ENCODE results near the gene NPLOC4.

NPLOC4 gene

GRCh38 chr17:81539961-81540675 lies 96.8 kb downstream of the NPLOC4 start:
- H3K27me3 Mint-ChIP-seq, result no peaks in the 10 kb centered on the region
- DNase-seq (ENCODE audit: low spot score in 2 of 2), result no peak
- H3K36me3 Mint-ChIP-seq (ENCODE audit: insufficient read depth), result peaks cover 2% of the 10 kb centered on the region
- no peak overlapping the region for H3K27ac Mint-ChIP-seq (ENCODE audit: low read depth)
- H3K9me3 Mint-ChIP-seq, result no peaks in the 10 kb centered on the region
- peaks cover 6% of the 10 kb centered on the region for H3K4me1 Mint-ChIP-seq
- H3K4me3 Mint-ChIP-seq, result no peak overlapping the region
- ATAC-seq (replicated peaks; ENCODE audit: extremely low read depth, poor library complexity, severe bottlenecking), result no peak

GRCh38 chr17:81539571-81539900 lies 97.4 kb downstream of the NPLOC4 start:
- Mint-ChIP-seq H3K4me3 (no peak overlapping the region), H3K27me3 (no peaks in the 10 kb centered on the region), H3K27ac (ENCODE audit: low read depth) (no peak overlapping the region), H3K4me1 (peaks cover 6% of the 10 kb centered on the region), H3K36me3 (ENCODE audit: insufficient read depth) (peaks cover 2% of the 10 kb centered on the region), H3K9me3 (no peaks in the 10 kb centered on the region)
- DNase-seq (ENCODE audit: low spot score in 2 of 2) (no peak), ATAC-seq (replicated peaks; ENCODE audit: extremely low read depth, poor library complexity, severe bottlenecking) (no peak)

- no peaks in the 10 kb centered on the region for H3K27me3 Mint-ChIP-seq
- no peak overlapping the region for H3K27ac Mint-ChIP-seq (ENCODE audit: low read depth)
Measured at GRCh38 chr17:81538651-81539570, 98.0 kb downstream of the NPLOC4 start.

GRCh38 chr17:81537856-81538555 lies 98.9 kb downstream of the NPLOC4 start:
- ATAC-seq (replicated peaks; ENCODE audit: extremely low read depth, poor library complexity, severe bottlenecking), result no peak
- Mint-ChIP-seq H3K4me1 (peaks cover 6% of the 10 kb centered on the region), H3K27ac (ENCODE audit: low read depth) (no peak overlapping the region), H3K27me3 (no peaks in the 10 kb centered on the region), H3K9me3 (no peaks in the 10 kb centered on the region), H3K4me3 (no peak overlapping the region), H3K36me3 (ENCODE audit: insufficient read depth) (peaks cover 2% of the 10 kb centered on the region)
- DNase-seq (ENCODE audit: low spot score in 2 of 2), result no peak

More at GRCh38 chr17:81538651-81539570, 98.0 kb downstream of the NPLOC4 start:
- ATAC-seq (replicated peaks; ENCODE audit: extremely low read depth, poor library complexity, severe bottlenecking) (no peak), DNase-seq (ENCODE audit: low spot score in 2 of 2) (no peak)
- Mint-ChIP-seq H3K9me3 (no peaks in the 10 kb centered on the region), H3K4me3 (no peak overlapping the region), H3K36me3 (ENCODE audit: insufficient read depth) (peaks cover 2% of the 10 kb centered on the region), H3K4me1 (peaks cover 6% of the 10 kb centered on the region)

GRCh38 chr17:81537343-81537855 lies 99.5 kb downstream of the NPLOC4 start:
- Mint-ChIP-seq H3K9me3 (no peaks in the 10 kb centered on the region), H3K36me3 (ENCODE audit: insufficient read depth) (peaks cover 2% of the 10 kb centered on the region), H3K27me3 (no peaks in the 10 kb centered on the region), H3K4me1 (peaks cover 6% of the 10 kb centered on the region), H3K4me3 (no peak overlapping the region), H3K27ac (ENCODE audit: low read depth) (no peak overlapping the region)
- ATAC-seq (replicated peaks; ENCODE audit: extremely low read depth, poor library complexity, severe bottlenecking) (peak; percentile 46), DNase-seq (ENCODE audit: low spot score in 2 of 2) (no peak)

GRCh38 chr17:81536299-81537290 lies 100.3 kb downstream of the NPLOC4 start:
- peaks cover 6% of the 10 kb centered on the region for H3K4me1 Mint-ChIP-seq
- no peak overlapping the region for H3K27ac Mint-ChIP-seq (ENCODE audit: low read depth)
- no peak for ATAC-seq (replicated peaks; ENCODE audit: extremely low read depth, poor library complexity, severe bottlenecking)
- H3K36me3 Mint-ChIP-seq (ENCODE audit: insufficient read depth), result peaks cover 2% of the 10 kb centered on the region
- DNase-seq (ENCODE audit: low spot score in 2 of 2), result no peak
- H3K4me3 Mint-ChIP-seq, result no peak overlapping the region
- H3K27me3 Mint-ChIP-seq, result no peaks in the 10 kb centered on the region
- no peaks in the 10 kb centered on the region for H3K9me3 Mint-ChIP-seq

GRCh38 chr17:81535480-81536298 lies 101.2 kb downstream of the NPLOC4 start:
- H3K4me1 Mint-ChIP-seq, result peaks cover 6% of the 10 kb centered on the region
- no peaks in the 10 kb centered on the region for H3K9me3 Mint-ChIP-seq
- H3K36me3 Mint-ChIP-seq (ENCODE audit: insufficient read depth), result peaks cover 2% of the 10 kb centered on the region
- DNase-seq (ENCODE audit: low spot score in 2 of 2) (no peak), ATAC-seq (replicated peaks; ENCODE audit: extremely low read depth, poor library complexity, severe bottlenecking) (no peak)
- no peak overlapping the region for H3K4me3 Mint-ChIP-seq
- no peaks in the 10 kb centered on the region for H3K27me3 Mint-ChIP-seq
- H3K27ac Mint-ChIP-seq (ENCODE audit: low read depth), result no peak overlapping the region

GRCh38 chr17:81535007-81535328 lies 101.9 kb downstream of the NPLOC4 start:
- no peaks in the 10 kb centered on the region for H3K27me3 Mint-ChIP-seq
- peaks cover 2% of the 10 kb centered on the region for H3K36me3 Mint-ChIP-seq (ENCODE audit: insufficient read depth)
- no peaks in the 10 kb centered on the region for H3K9me3 Mint-ChIP-seq
- H3K4me1 Mint-ChIP-seq, result peaks cover 6% of the 10 kb centered on the region
- H3K4me3 Mint-ChIP-seq, result no peak overlapping the region
- H3K27ac Mint-ChIP-seq (ENCODE audit: low read depth), result no peak overlapping the region
- no peak for ATAC-seq (replicated peaks; ENCODE audit: extremely low read depth, poor library complexity, severe bottlenecking)
- no peak for DNase-seq (ENCODE audit: low spot score in 2 of 2)

- peaks cover 6% of the 10 kb centered on the region for H3K4me1 Mint-ChIP-seq
- ATAC-seq (replicated peaks; ENCODE audit: extremely low read depth, poor library complexity, severe bottlenecking), result no peak
- no peaks in the 10 kb centered on the region for H3K36me3 Mint-ChIP-seq (ENCODE audit: insufficient read depth)
- no peaks in the 10 kb centered on the region for H3K9me3 Mint-ChIP-seq
- H3K27ac Mint-ChIP-seq (ENCODE audit: low read depth), result no peak overlapping the region
- no peaks in the 10 kb centered on the region for H3K27me3 Mint-ChIP-seq
- no peak overlapping the region for H3K4me3 Mint-ChIP-seq
- no peak for DNase-seq (ENCODE audit: low spot score in 2 of 2)
Measured at GRCh38 chr17:81534157-81535006, 102.5 kb downstream of the NPLOC4 start.

- no peak overlapping the region for H3K27ac Mint-ChIP-seq (ENCODE audit: low read depth)
- DNase-seq (ENCODE audit: low spot score in 2 of 2), result no peak
- ATAC-seq (replicated peaks; ENCODE audit: extremely low read depth, poor library complexity, severe bottlenecking), result no peak
- H3K9me3 Mint-ChIP-seq, result no peaks in the 10 kb centered on the region
- H3K36me3 Mint-ChIP-seq (ENCODE audit: insufficient read depth), result no peaks in the 10 kb centered on the region
- H3K27me3 Mint-ChIP-seq, result no peaks in the 10 kb centered on the region
- peaks cover 6% of the 10 kb centered on the region for H3K4me1 Mint-ChIP-seq
- H3K4me3 Mint-ChIP-seq, result no peak overlapping the region
Measured at GRCh38 chr17:81533339-81534141, 103.4 kb downstream of the NPLOC4 start.

All from central memory CD8-positive, alpha-beta T cell (primary cell).